Measurements from ENCODE around the gene PIEZO2.

DNA sequence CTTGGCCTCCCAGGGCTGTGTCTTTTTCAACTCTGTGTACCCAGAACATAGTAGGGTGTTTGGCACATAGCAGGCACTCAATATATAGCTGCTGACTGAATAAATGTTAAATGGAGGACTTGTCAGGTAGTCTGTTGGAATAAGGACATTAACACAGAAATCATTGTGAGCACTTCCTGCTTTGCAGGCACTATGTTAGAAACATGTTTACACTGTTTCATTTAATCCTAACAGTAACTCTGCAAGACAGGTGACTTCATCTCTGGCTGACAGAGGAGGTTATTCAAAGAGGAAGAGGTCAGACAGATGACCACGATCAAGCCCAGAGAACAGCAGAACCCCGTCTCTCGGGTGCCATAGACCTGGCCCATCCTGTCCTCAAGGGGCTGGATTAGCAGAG, 28.0 kb upstream of the PIEZO2 start:
- TF ChIP-seq CTCF (conservative IDR thresholded peaks at IDR 0.05; ENCODE audit: low read depth, low read length) (no peak), EZH2 (IDR thresholded peaks at IDR 0.05; ENCODE audit: borderline replicate concordance, low read depth, low read length, poor library complexity, severe bottlenecking) (no peak)
